BJ (cell line): ENCODE data around the gene MRPL38. TPM values are rescaled to one million over a fixed set of nuclear protein-coding genes. Genes with fewer than 3 reads are reported as not detected.

Experiments
- CTCF ChIA-PET: fragments of 350-600 bp; formaldehyde crosslinking; extraction: SDS; loops from one replicate; lab custom pipeline; 2021; ENCODE audit warnings: antibody characterized with exemption, inconsistent platforms; lab: Yijun Ruan, JAX
- POLR2A ChIA-PET: fragments of 300-600 bp; sonication (Branson Sonifier 250); formaldehyde crosslinking; extraction: SDS; loops from one replicate; lab custom pipeline; 2021; ENCODE audit warnings: antibody characterized with exemption; lab: Charles Lee
- DNase-seq: peaks from one replicate; pipeline ENCODE4 v3.0.0-alpha.2; 2011; ENCODE audit warnings: low read depth
- H3K27me3 ChIP-seq: 2 replicates; pipeline ENCODE4 v1.6.0; 2011; ENCODE audit warnings: low read length; ENCODE audit not compliant: control insufficient read depth, insufficient read depth
- H3K36me3 ChIP-seq: 2 replicates; pipeline ENCODE4 v1.5.1; 2011; ENCODE audit warnings: low read length; ENCODE audit not compliant: control insufficient read depth, insufficient read depth
- H3K4me3 ChIP-seq: 2 replicates; pipeline ENCODE4 v1.5.1; 2011; ENCODE audit warnings: low read depth, mild to moderate bottlenecking, control low read depth, low read length
- polyA plus RNA-seq: library from polyadenylated mRNA; depleted of rRNA; stranded (reverse); fragments of >200 nt; gene quantifications from 2 replicates; pipeline ENCODE4 v1.2.3, GENCODE V29; 2011
- TF ChIP-seq, protein P1 (sequence below): IDR thresholded peaks from 2 replicates; pipeline ENCODE4 v1.5.1; 2011; ENCODE audit warnings: low read depth, mild to moderate bottlenecking, control low read depth, inconsistent platforms, low read length, moderate library complexity; ENCODE audit not compliant: insufficient read depth

The MRPL38 gene
- polyA plus RNA-seq, 1 experiment = 60.9 TPM

DNA sequence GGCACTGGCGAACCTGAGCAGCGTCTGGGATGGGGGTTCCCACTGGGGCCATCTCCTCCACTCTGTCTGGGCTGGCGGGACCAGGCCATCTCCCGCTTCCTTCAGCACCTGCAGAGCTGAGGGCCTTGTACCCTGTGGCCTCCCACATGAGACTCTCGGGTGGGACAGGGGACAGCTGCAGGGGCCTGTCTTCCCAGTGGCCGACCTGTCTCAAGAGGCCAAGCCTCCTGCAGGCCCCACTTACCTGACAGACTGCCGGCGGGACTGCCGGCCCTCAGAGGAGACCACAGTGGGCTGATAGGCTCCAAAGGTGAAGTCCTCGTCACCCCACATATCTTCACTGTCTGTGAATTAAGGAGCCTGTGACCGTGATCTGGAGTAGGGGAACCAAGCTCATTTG, 20.4 kb upstream of the MRPL38 start:
- CTCF ChIA-PET = interaction anchor here (1.1 to 1.5 kb wide), 2 partner anchors 15 to 20 kb away, joined by 4 to 7 read pairs; partner anchors contain the start of gene MRPL38
- no peaks in the 10 kb centered on the region for H3K27me3 ChIP-seq
- DNase-seq = no peak
- POLR2A ChIA-PET = no interaction called here
- no peak overlapping the region for H3K4me3 ChIP-seq
- H3K36me3 ChIP-seq = peaks cover 1% of the 10 kb centered on the region
- TF ChIP-seq, protein P1, sequence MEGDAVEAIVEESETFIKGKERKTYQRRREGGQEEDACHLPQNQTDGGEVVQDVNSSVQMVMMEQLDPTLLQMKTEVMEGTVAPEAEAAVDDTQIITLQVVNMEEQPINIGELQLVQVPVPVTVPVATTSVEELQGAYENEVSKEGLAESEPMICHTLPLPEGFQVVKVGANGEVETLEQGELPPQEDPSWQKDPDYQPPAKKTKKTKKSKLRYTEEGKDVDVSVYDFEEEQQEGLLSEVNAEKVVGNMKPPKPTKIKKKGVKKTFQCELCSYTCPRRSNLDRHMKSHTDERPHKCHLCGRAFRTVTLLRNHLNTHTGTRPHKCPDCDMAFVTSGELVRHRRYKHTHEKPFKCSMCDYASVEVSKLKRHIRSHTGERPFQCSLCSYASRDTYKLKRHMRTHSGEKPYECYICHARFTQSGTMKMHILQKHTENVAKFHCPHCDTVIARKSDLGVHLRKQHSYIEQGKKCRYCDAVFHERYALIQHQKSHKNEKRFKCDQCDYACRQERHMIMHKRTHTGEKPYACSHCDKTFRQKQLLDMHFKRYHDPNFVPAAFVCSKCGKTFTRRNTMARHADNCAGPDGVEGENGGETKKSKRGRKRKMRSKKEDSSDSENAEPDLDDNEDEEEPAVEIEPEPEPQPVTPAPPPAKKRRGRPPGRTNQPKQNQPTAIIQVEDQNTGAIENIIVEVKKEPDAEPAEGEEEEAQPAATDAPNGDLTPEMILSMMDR = no peak

DNA sequence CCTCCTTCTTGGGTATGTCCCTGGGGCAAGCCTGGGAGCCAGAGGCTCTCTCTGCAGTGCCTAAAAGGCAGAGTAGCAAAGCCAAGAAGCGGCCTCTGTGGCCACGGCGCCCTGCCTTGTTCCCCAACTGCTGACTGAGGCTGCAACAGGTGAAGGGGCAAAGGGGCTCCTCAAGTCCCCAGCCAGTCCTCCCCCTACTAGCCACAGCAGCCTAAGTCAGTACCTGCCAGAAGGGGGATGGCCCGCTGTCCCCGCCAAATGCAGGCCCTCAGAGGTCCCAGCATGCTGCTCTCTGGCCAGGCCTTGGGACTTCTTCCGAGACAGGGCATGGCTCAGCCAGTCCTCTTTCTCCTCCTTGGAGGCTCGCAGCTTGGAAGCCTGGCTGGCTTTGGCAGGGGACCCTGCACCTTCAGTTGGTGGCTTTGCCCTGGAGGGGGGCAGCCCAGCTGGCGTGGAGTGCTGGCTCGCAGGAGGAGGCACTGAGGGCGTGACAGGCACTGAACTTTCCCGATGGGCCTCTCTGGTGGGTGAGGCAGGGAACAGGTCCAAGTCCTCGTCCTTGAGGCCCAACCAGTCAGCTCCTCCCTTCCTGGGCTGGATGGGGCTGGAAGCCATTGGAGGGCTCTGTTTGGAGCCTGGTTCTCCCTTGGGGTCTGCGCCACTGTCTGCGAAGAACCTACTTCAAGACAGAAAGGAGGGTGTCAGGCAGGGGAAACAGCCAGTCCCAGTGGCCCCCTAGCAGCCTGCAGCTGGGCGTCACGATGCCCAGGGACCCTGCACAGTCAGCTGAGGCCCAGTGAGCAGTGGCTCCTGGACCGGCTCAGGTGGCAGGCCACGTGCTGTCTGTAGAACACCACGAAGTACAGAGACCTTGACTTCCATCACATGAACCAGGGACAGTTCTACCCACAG, 18.5 kb upstream of the MRPL38 start:
- Histone ChIP-seq H3K4me3 (no peak overlapping the region), H3K36me3 (peaks cover 1% of the 10 kb centered on the region), H3K27me3 (no peaks in the 10 kb centered on the region)
- no peak for DNase-seq
- ChIA-PET CTCF (interaction anchor here (1.5 to 1.7 kb wide), 2 partner anchors 12 to 82 kb away, joined by 3 to 4 read pairs; no protein-coding TSS in a partner anchor), POLR2A (no interaction called here)
- TF ChIP-seq, protein P1 = no peak

DNA sequence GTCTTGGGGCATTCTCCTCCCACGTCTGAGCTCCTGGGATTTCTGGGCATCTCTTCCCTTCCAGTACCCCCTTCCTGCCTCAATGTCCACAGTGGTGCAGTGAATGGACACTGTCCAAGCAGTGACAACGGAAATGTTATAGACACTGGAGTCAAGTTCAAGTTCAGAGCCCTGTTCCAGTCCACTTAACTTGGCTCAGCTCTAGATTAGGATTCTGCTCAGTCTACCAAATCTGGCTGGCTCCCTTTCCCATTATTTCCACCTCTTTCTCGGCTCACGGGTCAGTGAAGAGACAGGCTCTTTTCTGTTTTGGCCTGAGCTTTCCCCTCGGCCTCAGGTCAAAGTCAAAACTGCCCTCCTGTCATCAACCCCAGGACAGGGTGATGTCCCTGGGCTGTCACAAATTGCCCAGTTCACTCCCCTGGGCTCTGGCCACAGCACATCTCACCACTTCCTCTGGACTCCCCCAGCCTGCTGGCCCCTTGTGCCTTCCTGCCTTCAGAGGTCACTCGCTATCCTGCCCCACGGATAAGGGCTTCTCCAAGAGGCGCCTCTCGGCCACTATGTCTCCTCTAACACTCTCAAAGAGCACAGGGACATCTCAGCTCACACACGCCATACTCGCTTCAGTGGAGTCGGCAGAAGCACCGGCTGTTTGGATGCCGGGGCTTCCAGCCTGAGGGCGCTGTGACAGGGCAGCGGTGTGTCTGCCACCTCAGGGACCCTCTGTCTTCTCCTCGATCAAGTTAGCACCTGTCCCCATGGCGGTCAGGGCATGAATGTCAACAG, 17.7 kb upstream of the MRPL38 start:
- H3K36me3 ChIP-seq = peaks cover 1% of the 10 kb centered on the region
- no peak for DNase-seq
- H3K27me3 ChIP-seq = no peaks in the 10 kb centered on the region
- ChIA-PET POLR2A (no interaction called here), CTCF (interaction anchor here (1.5 kb wide), 2 partner anchors 17 to 83 kb away, joined by 3 to 4 read pairs; no protein-coding TSS in a partner anchor)
- H3K4me3 ChIP-seq = no peak overlapping the region
- TF ChIP-seq, protein P1 = no peak

DNA sequence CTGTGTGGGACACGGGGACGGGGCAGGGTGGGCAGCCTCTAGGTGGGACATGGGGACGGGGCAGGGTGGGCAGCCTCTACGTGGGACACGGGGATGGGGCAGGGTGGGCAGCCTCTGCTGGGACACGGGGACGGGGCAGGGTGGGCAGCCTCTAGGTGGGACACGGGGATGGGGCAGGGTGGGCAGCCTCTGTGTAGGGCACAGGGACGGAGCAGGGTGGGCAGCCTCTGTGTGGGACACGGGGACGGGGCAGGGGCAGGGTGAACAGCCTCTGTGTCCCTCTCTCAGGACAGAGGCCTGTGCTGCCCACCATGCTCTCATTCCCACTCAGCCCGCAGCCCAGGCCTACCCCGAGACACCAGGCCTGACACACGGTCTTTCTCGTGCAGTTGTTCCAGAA, 16.9 kb upstream of the MRPL38 start:
- Histone ChIP-seq H3K27me3 (no peaks in the 10 kb centered on the region), H3K36me3 (peaks cover 1% of the 10 kb centered on the region), H3K4me3 (no peak overlapping the region)
- ChIA-PET POLR2A (no interaction called here), CTCF (interaction anchor here (1.5 kb wide), 2 partner anchors 16 to 83 kb away, joined by 3 to 4 read pairs; no protein-coding TSS in a partner anchor)
- no peak for DNase-seq
- TF ChIP-seq, protein P1 = no peak
